Activated CD8-positive, alpha-beta memory T cell treated with anti-CD3 and anti-CD28 coated beads, Interleukin-2, amount 10 ng/mL, durations not matched to agents 7 days and 5 days (primary cell): ENCODE results near the gene WDFY1. TPM values are rescaled to one million over a fixed set of nuclear protein-coding genes. Genes with fewer than 3 reads are reported as not detected.

Source experiments
- ATAC-seq: fragments of 150-1000 bp; cut with Tn5 transposase; one replicate; pipeline ENCODE4 v1.10.0; 2021; ENCODE audit warnings: moderate library complexity
- CTCF ChIA-PET: fragments of 350-600 bp; sonication (Branson Sonifier 250); formaldehyde crosslinking; loops from one replicate; lab custom pipeline; 2021; ENCODE audit warnings: antibody characterized with exemption; lab: Charles Lee
- DNase-seq: peaks from one replicate; pipeline ENCODE4 v3.0.0-alpha.2; 2020
- H3K27ac Mint-ChIP-seq: one replicate; pipeline ENCODE4 v1.8.0; 2021; ENCODE audit warnings: mild to moderate bottlenecking, mixed read lengths
- H3K27me3 Mint-ChIP-seq: one replicate; pipeline ENCODE4 v1.8.0; 2021; ENCODE audit warnings: mixed read lengths
- H3K36me3 Mint-ChIP-seq: one replicate; pipeline ENCODE4 v1.8.0; 2021; ENCODE audit warnings: mild to moderate bottlenecking, mixed read lengths
- H3K4me1 Mint-ChIP-seq: one replicate; pipeline ENCODE4 v1.8.0; 2021; ENCODE audit warnings: mixed read lengths
- H3K4me3 Mint-ChIP-seq: one replicate; pipeline ENCODE4 v1.8.0; 2021; ENCODE audit warnings: mild to moderate bottlenecking, moderate library complexity, mixed read lengths
- H3K9me3 Mint-ChIP-seq: one replicate; pipeline ENCODE4 v1.8.0; 2022; ENCODE audit warnings: low read depth, mixed read lengths
- total RNA-seq, 2 experiments: library from RNA; stranded (reverse); gene quantifications; one replicate each; pipeline ENCODE4 v1.2.3, GENCODE V29; 2021

The WDFY1 gene
- total RNA-seq, 2 experiments from 2014 or later, result 29.2 to 55.0 TPM

DNA sequence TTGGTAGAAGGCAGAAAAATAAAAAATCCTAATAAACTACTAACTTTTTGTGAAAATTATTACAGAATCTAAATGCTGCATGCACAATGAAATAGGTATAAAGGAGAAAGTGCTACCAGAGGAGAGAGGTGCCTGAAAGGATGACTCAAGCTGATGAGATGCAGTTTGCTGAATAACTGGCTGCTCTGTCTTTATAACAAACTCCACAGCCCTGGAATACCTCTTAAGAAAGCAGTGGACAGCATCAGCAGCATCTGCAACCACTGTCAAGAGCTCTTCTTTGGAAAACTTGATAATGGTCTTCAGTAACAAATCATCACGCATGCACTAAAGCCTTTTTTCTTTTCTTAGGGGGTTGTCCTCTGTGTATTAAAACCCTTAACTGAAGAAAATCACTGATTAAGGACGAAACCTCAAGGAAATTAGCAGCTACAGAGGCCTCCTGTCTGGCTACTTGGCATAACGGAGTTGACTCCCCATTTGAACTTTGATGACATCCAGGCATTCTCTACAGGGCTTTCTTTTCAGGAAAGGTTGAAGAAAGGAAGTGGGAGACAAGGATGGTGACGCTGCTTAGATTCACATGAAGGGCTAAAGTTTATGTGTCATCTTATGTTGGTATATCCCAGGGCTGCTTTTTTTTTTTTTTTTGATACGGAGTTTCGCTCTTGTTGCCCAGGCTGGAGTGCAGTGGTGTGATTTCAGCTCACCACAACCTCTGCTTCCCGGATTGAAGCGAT lies 28.8 kb downstream of the WDFY1 start:
- Mint-ChIP-seq H3K4me3 (no peak overlapping the region), H3K36me3 (peaks cover 28% of the 10 kb centered on the region), H3K27me3 (no peaks in the 10 kb centered on the region), H3K9me3 (no peaks in the 10 kb centered on the region), H3K4me1 (peaks cover 6% of the 10 kb centered on the region), H3K27ac (no peak overlapping the region)
- ATAC-seq, result no peak
- CTCF ChIA-PET, result no interaction called here
- DNase-seq, result no peak

DNA sequence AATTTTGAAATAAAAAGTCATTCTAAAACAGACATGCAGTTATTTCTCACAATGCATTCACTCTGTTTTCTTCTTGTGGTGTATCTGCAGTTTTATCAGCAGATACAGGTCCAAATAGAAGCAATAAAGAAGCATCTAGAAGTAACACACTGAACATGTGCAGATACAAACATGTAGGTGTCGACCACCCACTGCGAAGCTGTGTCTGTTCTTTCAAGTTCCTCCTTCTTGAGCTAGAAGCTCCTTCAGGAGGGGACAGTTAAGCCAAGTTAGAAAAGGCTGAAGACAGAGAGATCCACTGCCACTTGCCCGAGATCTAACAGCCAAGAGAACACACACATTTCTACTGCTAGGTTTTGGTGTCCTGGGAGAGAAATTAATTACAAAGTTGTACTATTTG lies 30.1 kb downstream of the WDFY1 start:
- Mint-ChIP-seq H3K9me3 (no peaks in the 10 kb centered on the region), H3K27ac (no peak overlapping the region), H3K36me3 (peaks cover 30% of the 10 kb centered on the region), H3K4me1 (peaks cover 4% of the 10 kb centered on the region), H3K4me3 (no peak overlapping the region), H3K27me3 (no peaks in the 10 kb centered on the region)
- DNase-seq (no peak), ATAC-seq (no peak)
- CTCF ChIA-PET, result interaction anchor here (0.8 to 1.5 kb wide), 3 partner anchors 15 to 55 kb away, joined by 3 to 4 read pairs (median 3); no protein-coding TSS in a partner anchor

DNA sequence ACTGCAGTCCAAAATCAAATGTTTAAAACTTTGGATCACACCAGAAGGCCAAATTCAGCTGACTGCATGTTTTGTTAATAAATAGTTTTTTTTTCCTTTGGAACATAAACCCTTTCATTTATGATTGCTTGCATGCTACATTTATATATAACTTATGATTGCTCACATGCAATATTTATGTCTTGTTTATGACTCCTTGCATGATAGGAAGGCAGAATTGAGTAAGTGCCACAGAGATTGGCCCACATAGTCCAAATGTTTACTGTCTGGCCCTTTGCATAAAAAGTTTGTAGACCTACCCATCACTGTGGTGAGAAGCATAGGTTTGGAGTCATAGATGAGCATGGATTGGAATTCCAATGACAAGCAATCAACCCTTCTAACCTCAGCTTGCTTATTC lies 30.8 kb downstream of the WDFY1 start:
- Mint-ChIP-seq H3K27ac (no peak overlapping the region), H3K27me3 (no peaks in the 10 kb centered on the region), H3K4me1 (peaks cover 6% of the 10 kb centered on the region), H3K9me3 (no peaks in the 10 kb centered on the region), H3K4me3 (no peak overlapping the region), H3K36me3 (peaks cover 31% of the 10 kb centered on the region)
- DNase-seq (no peak), ATAC-seq (no peak)
- CTCF ChIA-PET, result interaction anchor here (0.8 to 1.5 kb wide), 2 partner anchors 44 to 54 kb away, joined by 3 to 4 read pairs; no protein-coding TSS in a partner anchor

DNA sequence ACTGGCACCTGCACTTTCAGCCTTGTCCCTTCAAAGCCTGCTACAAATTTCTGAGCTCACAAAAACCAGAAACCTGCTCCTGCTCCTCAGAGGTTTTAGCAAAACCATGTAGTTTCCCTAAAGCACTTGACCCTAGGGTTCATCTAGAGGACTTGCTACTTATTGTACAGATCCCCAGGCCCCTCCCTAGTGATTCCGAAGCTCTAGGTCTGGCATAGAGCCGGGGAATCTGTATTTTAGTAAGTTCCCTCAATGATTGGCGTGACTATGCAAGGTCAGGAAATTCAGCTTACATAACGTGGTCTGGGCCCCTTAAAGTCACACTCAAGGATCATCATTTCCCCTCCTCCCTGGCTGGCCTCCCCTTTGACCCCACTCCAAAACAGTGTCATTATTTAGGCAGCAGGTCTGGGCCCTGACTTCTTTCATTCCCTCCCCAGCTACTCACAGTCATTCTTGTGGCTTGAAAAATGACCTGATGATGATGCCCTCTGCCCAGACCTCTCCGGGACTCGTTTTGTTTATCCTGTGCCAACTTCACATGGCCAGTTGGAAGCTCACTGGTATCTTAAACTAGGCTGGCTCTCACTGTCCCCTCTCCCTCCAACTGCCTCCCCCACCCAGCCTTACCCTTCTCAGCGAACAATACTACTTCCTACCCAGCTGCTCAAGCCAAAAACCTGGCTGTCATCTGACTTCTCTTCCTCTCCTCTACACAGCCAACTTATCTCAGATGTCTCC lies 36.0 kb downstream of the WDFY1 start:
- ATAC-seq (no peak), DNase-seq (no peak)
- Mint-ChIP-seq H3K27me3 (no peaks in the 10 kb centered on the region), H3K4me1 (peaks cover 4% of the 10 kb centered on the region), H3K4me3 (no peak overlapping the region), H3K27ac (no peak overlapping the region), H3K9me3 (no peaks in the 10 kb centered on the region), H3K36me3 (peaks cover 21% of the 10 kb centered on the region)
- CTCF ChIA-PET, result interaction anchor here (0.7 to 1.1 kb wide), 2 partner anchors 61 to 84 kb away, joined by 3 read pairs; no protein-coding TSS in a partner anchor

DNA sequence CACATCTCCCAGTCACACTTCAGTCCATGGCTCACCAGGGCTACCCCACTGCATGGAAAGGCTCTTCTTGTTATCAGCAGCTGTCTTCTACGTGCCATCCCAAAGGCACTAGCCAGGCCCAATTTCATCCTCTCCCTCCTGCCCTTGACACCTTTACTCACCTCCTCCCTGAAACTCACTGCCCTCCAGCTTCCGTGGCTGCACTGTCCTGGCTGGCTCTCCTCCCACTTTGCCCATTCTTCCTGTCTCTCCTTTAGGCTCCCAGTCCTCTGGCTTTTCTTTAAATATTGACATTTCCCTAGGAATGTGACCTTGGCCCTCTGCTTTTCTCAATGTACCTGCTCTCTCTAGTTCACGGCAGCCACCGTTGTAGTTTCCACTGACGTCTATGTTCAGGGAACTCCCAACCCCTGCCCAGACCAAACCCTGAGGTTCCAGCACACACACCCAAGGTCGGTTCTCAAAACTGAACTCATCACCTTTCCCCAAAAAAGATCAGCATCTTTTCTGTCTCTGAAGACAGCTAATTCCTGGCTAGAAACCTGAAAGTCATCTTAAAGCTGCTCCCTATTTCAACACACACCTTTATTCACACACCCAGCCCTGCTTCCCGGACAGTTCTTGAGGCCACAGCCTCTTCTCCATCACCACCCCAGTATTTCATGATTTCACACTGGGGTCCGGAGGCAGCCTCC lies 36.7 kb downstream of the WDFY1 start:
- DNase-seq (no peak), ATAC-seq (no peak)
- Mint-ChIP-seq H3K27me3 (no peaks in the 10 kb centered on the region), H3K27ac (peak overlapping the region; percentile 4), H3K36me3 (peaks cover 21% of the 10 kb centered on the region), H3K4me3 (no peak overlapping the region), H3K4me1 (peaks cover 4% of the 10 kb centered on the region), H3K9me3 (no peaks in the 10 kb centered on the region)
- CTCF ChIA-PET, result interaction anchor here (1.1 kb wide), 1 partner anchor 62 kb away, joined by 3 read pairs; no protein-coding TSS in a partner anchor

DNA sequence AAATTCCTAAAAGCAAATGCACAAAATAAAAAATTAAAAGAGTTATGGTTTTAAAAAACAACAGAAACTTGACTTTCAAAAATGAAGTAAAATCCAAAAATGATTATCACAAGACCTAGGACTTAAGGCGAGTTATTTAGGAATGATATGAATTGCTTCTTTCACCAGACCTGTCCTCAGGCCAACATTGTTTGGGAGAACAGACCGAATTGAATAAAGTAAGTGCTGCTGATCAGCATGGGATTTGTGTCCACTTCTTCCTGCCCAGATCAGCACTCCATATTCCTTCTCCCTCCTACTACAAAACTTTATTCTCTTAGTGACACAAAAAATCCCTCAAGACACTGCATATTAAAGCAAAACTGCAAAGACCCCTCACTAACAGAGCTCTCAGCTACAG lies 39.1 kb downstream of the WDFY1 start:
- CTCF ChIA-PET, result no interaction called here
- no peaks in the 10 kb centered on the region for H3K27me3 Mint-ChIP-seq
- H3K9me3 Mint-ChIP-seq, result no peaks in the 10 kb centered on the region
- ATAC-seq, result no peak
- peaks cover 21% of the 10 kb centered on the region for H3K36me3 Mint-ChIP-seq
- no peak overlapping the region for H3K27ac Mint-ChIP-seq
- DNase-seq, result no peak
- peaks cover 2% of the 10 kb centered on the region for H3K4me1 Mint-ChIP-seq
- no peak overlapping the region for H3K4me3 Mint-ChIP-seq

DNA sequence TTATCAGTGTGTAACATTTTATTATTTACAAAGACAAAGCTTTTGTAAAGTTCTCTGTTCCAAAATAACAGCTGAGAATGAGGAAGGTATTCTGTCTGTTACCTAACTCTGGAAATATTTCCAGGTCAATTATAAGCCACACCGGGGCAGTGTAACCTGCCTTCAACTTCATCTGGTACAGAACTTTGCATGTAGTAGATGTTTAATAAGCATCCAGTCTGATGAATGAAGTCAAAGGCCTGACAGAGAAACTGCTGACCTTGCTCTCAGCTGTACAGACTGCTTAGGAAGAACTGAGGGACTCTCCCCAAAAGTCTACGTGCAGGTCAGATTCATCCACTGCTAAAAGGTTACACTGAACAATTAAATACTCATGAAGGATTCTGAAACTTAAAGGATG lies 43.3 kb downstream of the WDFY1 start:
- no peaks in the 10 kb centered on the region for H3K9me3 Mint-ChIP-seq
- no peak for ATAC-seq

DNA sequence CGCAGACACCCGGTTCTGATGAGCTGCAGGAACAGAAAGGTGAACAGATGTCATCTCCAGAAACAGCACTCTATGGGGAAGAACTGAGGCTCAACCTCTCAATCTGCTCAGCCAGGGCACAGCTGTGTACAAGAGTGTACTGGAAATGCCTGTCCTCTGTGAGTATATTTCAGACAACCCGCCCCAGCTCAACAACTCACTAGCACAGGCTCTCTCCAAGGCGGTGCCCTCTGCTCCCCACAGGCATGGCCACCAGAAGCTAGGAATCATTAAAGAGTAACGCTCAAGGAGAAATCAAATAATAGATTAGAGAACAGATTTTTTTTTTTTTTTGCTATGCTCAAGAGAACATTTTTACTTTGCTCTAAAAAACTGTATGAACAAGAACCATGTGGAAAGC lies 43.8 kb downstream of the WDFY1 start:
- Mint-ChIP-seq H3K27me3 (no peaks in the 10 kb centered on the region), H3K27ac (no peak overlapping the region), H3K4me3 (no peak overlapping the region), H3K36me3 (peaks cover 52% of the 10 kb centered on the region), H3K9me3 (no peaks in the 10 kb centered on the region), H3K4me1 (peaks cover 23% of the 10 kb centered on the region)
- DNase-seq, result no peak
- ATAC-seq, result no peak
- CTCF ChIA-PET, result no interaction called here

More for the DNA sequence above, 43.3 kb downstream of the WDFY1 start:
- H3K36me3 Mint-ChIP-seq, result peaks cover 49% of the 10 kb centered on the region
- no peaks in the 10 kb centered on the region for H3K27me3 Mint-ChIP-seq
- no peak overlapping the region for H3K4me3 Mint-ChIP-seq
- H3K27ac Mint-ChIP-seq, result no peak overlapping the region
- H3K4me1 Mint-ChIP-seq, result peaks cover 17% of the 10 kb centered on the region
- CTCF ChIA-PET, result no interaction called here
- no peak for DNase-seq

DNA sequence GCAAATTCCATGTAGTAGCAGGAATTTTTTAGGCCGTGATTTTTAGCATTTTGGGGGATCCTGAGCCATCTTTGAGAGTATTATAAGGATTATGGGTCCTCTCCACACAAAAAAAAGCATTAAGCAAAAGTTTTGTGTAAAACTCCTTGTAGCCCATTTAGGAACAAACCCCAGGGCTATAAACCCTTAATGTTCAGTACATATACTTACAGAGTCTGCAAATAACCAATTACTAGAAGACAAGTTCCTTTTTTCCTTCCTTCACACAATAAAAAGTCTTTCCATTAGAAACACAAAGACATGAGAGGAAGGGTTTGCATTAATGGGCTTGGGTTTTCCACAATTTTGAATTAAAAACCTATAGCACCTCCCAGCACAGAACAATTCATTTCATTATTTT lies 44.6 kb downstream of the WDFY1 start:
- peaks cover 29% of the 10 kb centered on the region for H3K4me1 Mint-ChIP-seq
- no peaks in the 10 kb centered on the region for H3K9me3 Mint-ChIP-seq
- DNase-seq (no peak), ATAC-seq (no peak)
- no peaks in the 10 kb centered on the region for H3K27me3 Mint-ChIP-seq
- H3K27ac Mint-ChIP-seq, result no peak overlapping the region
- CTCF ChIA-PET, result no interaction called here
- H3K36me3 Mint-ChIP-seq, result peaks cover 52% of the 10 kb centered on the region
- H3K4me3 Mint-ChIP-seq, result no peak overlapping the region

DNA sequence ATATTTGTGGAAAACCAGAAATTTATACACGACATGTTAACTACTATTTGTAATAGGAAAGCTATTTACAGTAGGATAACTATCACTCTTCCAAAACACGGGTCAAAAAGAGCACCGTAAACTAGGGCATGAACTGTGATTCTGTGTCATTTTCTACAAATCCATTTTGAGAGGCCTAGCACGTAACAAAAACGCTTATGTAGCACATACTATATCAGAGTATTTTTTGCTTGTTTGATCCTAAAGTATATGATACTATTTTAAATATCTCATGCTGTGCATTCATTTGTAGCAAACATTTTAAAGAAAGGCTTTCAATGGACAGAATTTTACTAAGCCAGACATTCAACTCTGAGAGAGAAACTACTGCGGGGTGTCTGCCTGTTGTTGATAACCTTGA lies 45.1 kb downstream of the WDFY1 start:
- Mint-ChIP-seq H3K27ac (no peak overlapping the region), H3K9me3 (no peaks in the 10 kb centered on the region), H3K36me3 (peaks cover 52% of the 10 kb centered on the region), H3K4me3 (no peak overlapping the region), H3K4me1 (peaks cover 31% of the 10 kb centered on the region), H3K27me3 (no peaks in the 10 kb centered on the region)
- DNase-seq (no peak), ATAC-seq (no peak)
- CTCF ChIA-PET, result interaction anchor here (0.8 kb wide), 1 partner anchor 15 kb away, joined by 3 read pairs; no protein-coding TSS in a partner anchor

DNA sequence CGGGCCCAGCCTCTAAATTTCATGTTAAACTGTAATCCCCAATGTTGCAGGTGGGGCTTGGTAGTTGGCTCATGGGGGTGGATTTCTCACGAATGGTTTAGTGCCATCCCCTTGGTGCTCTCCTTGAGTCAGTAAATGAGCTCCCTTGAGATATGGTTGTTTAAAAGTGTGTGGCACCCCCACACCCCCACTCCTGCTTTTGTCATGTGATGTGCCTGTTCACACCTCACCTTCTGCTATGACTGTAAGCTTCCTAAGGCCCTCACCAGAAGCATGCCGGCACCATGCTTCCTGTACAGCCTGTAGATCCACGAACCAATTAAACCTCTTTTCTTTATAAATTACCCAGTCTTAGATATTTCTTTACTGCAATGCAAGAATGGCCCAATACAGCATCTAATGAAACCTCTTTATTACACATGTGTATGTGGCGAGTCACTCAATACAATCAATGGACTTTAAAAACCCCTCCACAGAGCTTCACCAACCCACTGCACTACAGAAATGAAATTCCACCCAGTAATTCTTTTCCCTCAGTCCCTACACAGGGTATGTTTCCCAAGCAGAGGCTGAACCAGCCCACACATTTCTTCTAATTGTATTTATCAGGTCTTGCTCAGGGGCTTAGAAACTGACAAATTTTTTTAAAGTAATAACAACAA lies 47.3 kb downstream of the WDFY1 start:
- Mint-ChIP-seq H3K27me3 (no peaks in the 10 kb centered on the region), H3K9me3 (no peaks in the 10 kb centered on the region), H3K36me3 (peaks cover 60% of the 10 kb centered on the region), H3K4me3 (no peak overlapping the region), H3K4me1 (peaks cover 31% of the 10 kb centered on the region), H3K27ac (peak overlapping the region; percentile 74)
- DNase-seq, result peak; percentile 59
- ATAC-seq, result peak; percentile 40
- CTCF ChIA-PET, result interaction anchor here (1.5 to 2.0 kb wide), 2 partner anchors 60 to 72 kb away, joined by 5 to 9 read pairs; partner anchors contain the start of gene MRPL44

DNA sequence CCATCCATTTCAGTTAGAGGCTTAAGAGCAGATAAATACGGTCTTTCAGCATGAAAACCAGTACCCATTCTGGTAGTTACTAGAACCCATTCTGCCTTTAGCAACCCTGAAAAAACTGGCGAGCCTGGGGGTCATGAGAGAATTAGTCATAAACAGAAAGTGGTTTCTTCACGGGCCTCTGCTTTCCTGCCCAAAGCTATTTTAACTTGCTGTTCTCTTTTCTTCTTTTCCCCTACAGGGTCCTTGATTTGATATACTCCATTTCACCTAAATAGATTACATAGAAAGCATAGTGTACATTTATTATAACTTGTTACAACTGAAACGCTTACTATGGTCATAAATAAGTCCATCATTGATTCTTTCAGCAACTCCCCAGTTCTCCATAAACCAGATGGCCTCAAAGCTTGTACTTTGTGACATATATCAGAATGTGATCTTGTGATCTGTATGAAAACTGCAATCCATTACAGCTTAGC lies 48.3 kb downstream of the WDFY1 start:
- peaks cover 31% of the 10 kb centered on the region for H3K4me1 Mint-ChIP-seq
- CTCF ChIA-PET, result interaction anchor here (1.3 to 2.0 kb wide), 3 partner anchors 30 to 73 kb away, joined by 3 to 9 read pairs (median 5); partner anchors contain the start of gene MRPL44
- DNase-seq (peak; percentile 74), ATAC-seq (peak; percentile 79)
- peak overlapping the region; percentile 93 for H3K27ac Mint-ChIP-seq
- no peaks in the 10 kb centered on the region for H3K27me3 Mint-ChIP-seq
- peaks cover 64% of the 10 kb centered on the region for H3K36me3 Mint-ChIP-seq
- H3K4me3 Mint-ChIP-seq, result peak overlapping the region; percentile 41
- H3K9me3 Mint-ChIP-seq, result no peaks in the 10 kb centered on the region
